HL-60 (cell line): Measurements from ENCODE around the gene SPATA20.

ENCODE experiments used
- DNase-seq, 2 experiments: peaks; one replicate each; pipeline ENCODE4 v3.0.0-alpha.2; 2010 to 2020; ENCODE audit warnings: low read depth in 1 of 2, low spot score in 1 of 2
- H3K27ac ChIP-seq: fragments of 250-450 bp; sonication (Bioruptor Pico); replicated peaks from 2 replicates; pipeline ENCODE4 v1.5.1; 2020; ENCODE audit warnings: mild to moderate bottlenecking, moderate library complexity
- H3K27me3 ChIP-seq: fragments of 250-450 bp; sonication (Bioruptor Pico); 2 replicates; pipeline ENCODE4 v1.5.1; 2021; ENCODE audit warnings: mild to moderate bottlenecking, moderate library complexity; ENCODE audit not compliant: insufficient read depth, poor library complexity, severe bottlenecking
- H3K4me3 ChIP-seq: replicated peaks from 2 replicates; pipeline ENCODE4 v1.5.1; 2011; ENCODE audit warnings: mild to moderate bottlenecking, control low read depth, low read length; ENCODE audit not compliant: insufficient read depth
- CTCF ChIP-seq: IDR thresholded peaks from one replicate; pipeline ENCODE4 v1.5.1; 2011; ENCODE audit warnings: low read length, control low read depth, inconsistent platforms; ENCODE audit not compliant: insufficient read depth
- GABPA ChIP-seq: IDR thresholded peaks from 2 replicates; pipeline ENCODE4 v1.6.1; 2012; ENCODE audit warnings: low read depth
- POLR2AphosphoS5 ChIP-seq: IDR thresholded peaks from 2 replicates; pipeline ENCODE4 v1.6.1; 2012; ENCODE audit warnings: low read depth
- REST ChIP-seq: IDR thresholded peaks from 2 replicates; pipeline ENCODE4 v1.6.1; 2012; ENCODE audit warnings: low read depth; ENCODE audit not compliant: insufficient replicate concordance
- SPI1 ChIP-seq: IDR thresholded peaks from 2 replicates; pipeline ENCODE4 v1.6.1; 2012; ENCODE audit warnings: low read depth, mild to moderate bottlenecking, borderline replicate concordance

The SPATA20 gene

GRCh38 chr17:50524838-50525237 lies 22.1 kb upstream of the SPATA20 start:
- Histone ChIP-seq H3K4me3 (no peak overlapping the region), H3K27me3 (no peaks in the 10 kb centered on the region), H3K27ac (no peak overlapping the region)
- no peak for DNase-seq
- no peak for TF ChIP-seq SPI1
- TF ChIP-seq POLR2AphosphoS5 = no peak
- no peak for TF ChIP-seq REST
- no peak for TF ChIP-seq CTCF
- TF ChIP-seq GABPA = no peak

- Histone ChIP-seq H3K27ac (no peak overlapping the region), H3K27me3 (peaks cover 3% of the 10 kb centered on the region), H3K4me3 (no peak overlapping the region)
- DNase-seq = peak in 1 of 2 experiments; percentile 21
- TF ChIP-seq SPI1 = peak; percentile 61; the same call in 1 of the 2 replicates
- no peak for TF ChIP-seq POLR2AphosphoS5
- no peak for TF ChIP-seq REST
- no peak for TF ChIP-seq GABPA
These were observed 19.7 kb upstream of the SPATA20 start for GRCh38 chr17:50527155-50527762.

- DNase-seq = no peak
- TF ChIP-seq CTCF (no peak), REST (no peak), SPI1 (no peak), GABPA (no peak), POLR2AphosphoS5 (no peak)
- H3K27me3 ChIP-seq = peaks cover 11% of the 10 kb centered on the region
These were observed 19.0 kb upstream of the SPATA20 start for GRCh38 chr17:50527949-50528474.

More at GRCh38 chr17:50527949-50528474, 19.0 kb upstream of the SPATA20 start:
- H3K27ac ChIP-seq = no peak overlapping the region
- H3K4me3 ChIP-seq = no peak overlapping the region
